Colonic mucosa (tissue), 4 donors: ENCODE measurements around the gene PABPC3. TPM values are rescaled to one million over a fixed set of nuclear protein-coding genes. Genes with fewer than 3 reads are reported as not detected.

Experiments used
- DNase-seq: peaks from one replicate; pipeline ENCODE4 v3.0.0-alpha.2; 2020
- H3K27ac ChIP-seq: fragments of 200-600 bp; one replicate; pipeline ENCODE4 v1.8.0; 2021
- H3K27me3 ChIP-seq: fragments of 200-600 bp; one replicate; pipeline ENCODE4 v1.8.0; 2021
- H3K36me3 ChIP-seq: fragments of 200-600 bp; one replicate; pipeline ENCODE4 v1.8.0; 2021
- H3K4me1 ChIP-seq: fragments of 200-600 bp; one replicate; pipeline ENCODE4 v1.8.0; 2021; ENCODE audit warnings: mild to moderate bottlenecking
- H3K4me3 ChIP-seq: fragments of 200-600 bp; one replicate; pipeline ENCODE4 v1.8.0; 2021
- H3K9ac ChIP-seq, 2 donors: one replicate each; pipeline ENCODE4 v1.7.0; 2013; ENCODE audit warnings: control low read depth in 2 of 2, low read depth in 2 of 2, low read length in 2 of 2
- H3K9me3 ChIP-seq: fragments of 200-600 bp; one replicate; pipeline ENCODE4 v1.8.0; 2021
- intact Hi-C: fragments of 100-400 bp; cut with DNase I; formaldehyde crosslinking; loops from one replicate; pipeline ENCODE4 v1.14.1; 2022
- total RNA-seq, 2 donors: library from RNA; stranded (reverse); fragmentation: NEBNext Ultra II Directional in 1 of 2; extraction: Animal tissue kit (Norgen Biotek cat#: 25700) in 1 of 2; gene quantifications; one replicate each; pipeline ENCODE4 v1.2.1, GENCODE V29; 2021
- TF ChIP-seq, protein P1 (sequence below): fragments of 200-600 bp; IDR thresholded peaks from one replicate; pipeline ENCODE4 v1.8.0; 2022; ENCODE audit warnings: antibody characterized with exemption, mild to moderate bottlenecking
- donor health status: healthy.
- donor health status: DM: no; HTN: no; CAD: no.
- donor health status: DM: no; HTN: no; CAD: no.

Gene PABPC3
- total RNA-seq, 2 donors from 2014 or later: 0.35 to 0.64 TPM

DNA sequence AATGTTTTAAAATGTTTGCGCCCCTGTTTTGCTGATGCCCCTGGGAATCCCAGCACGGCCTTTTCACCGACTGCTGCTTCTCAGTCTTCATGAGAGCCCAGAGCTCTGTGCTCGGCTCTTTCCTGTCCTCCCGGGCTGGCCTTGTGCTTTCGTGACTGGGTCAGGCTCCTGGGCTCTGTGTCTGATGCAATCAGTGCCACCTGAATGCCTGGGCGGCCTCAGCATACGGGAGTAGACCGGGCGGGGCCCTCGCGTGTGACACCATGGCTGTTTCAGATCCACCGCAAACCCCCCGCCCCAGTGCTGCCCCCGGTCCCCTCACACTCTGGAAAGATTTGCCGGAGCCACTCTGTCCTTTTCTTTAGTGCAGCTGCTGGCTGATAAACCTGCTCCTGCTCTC is 21.4 kb downstream of the PABPC3 start:
- H3K9ac ChIP-seq: no peak overlapping the region
- H3K27me3 ChIP-seq: no peaks in the 10 kb centered on the region
- intact Hi-C loops: no loop called here
- H3K4me3 ChIP-seq: no peak overlapping the region
- no peaks in the 10 kb centered on the region for H3K36me3 ChIP-seq
- no peaks in the 10 kb centered on the region for H3K9me3 ChIP-seq
- H3K27ac ChIP-seq: no peak overlapping the region
- no peaks in the 10 kb centered on the region for H3K4me1 ChIP-seq
- no peak for DNase-seq
- TF ChIP-seq, protein P1, sequence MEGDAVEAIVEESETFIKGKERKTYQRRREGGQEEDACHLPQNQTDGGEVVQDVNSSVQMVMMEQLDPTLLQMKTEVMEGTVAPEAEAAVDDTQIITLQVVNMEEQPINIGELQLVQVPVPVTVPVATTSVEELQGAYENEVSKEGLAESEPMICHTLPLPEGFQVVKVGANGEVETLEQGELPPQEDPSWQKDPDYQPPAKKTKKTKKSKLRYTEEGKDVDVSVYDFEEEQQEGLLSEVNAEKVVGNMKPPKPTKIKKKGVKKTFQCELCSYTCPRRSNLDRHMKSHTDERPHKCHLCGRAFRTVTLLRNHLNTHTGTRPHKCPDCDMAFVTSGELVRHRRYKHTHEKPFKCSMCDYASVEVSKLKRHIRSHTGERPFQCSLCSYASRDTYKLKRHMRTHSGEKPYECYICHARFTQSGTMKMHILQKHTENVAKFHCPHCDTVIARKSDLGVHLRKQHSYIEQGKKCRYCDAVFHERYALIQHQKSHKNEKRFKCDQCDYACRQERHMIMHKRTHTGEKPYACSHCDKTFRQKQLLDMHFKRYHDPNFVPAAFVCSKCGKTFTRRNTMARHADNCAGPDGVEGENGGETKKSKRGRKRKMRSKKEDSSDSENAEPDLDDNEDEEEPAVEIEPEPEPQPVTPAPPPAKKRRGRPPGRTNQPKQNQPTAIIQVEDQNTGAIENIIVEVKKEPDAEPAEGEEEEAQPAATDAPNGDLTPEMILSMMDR: no peak

DNA sequence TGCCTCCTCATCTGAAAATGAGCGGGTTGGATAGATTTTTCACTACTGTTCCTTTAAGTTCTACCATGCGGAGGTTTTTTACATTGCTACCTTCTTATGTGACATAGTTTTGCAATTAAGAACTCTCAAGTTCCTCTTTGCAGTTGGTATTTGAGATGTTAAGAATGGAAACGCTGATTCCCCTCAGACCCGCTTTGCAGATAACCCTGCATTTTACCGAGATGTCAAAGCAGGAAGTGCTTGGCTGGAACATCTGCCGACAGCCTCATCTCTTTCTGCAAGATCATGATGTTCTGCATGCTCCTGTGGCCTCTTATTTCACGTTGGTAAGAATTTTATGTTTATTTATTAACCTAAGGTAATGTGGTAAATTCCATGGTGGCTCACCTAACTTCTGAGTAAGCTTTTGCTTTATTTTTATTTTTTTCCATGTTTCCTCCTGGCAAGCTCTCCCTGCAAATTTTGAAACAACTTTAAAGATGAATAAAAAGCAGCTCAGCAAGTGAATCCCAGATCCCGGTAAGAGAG is 22.5 kb downstream of the PABPC3 start:
- H3K27me3 ChIP-seq: no peaks in the 10 kb centered on the region
- no peak overlapping the region for H3K27ac ChIP-seq
- no peaks in the 10 kb centered on the region for H3K9me3 ChIP-seq
- intact Hi-C loops: no loop called here
- H3K36me3 ChIP-seq: no peaks in the 10 kb centered on the region
- H3K4me3 ChIP-seq: no peak overlapping the region
- TF ChIP-seq, protein P1: no peak
- H3K4me1 ChIP-seq: no peaks in the 10 kb centered on the region
- DNase-seq: no peak
- no peak overlapping the region for H3K9ac ChIP-seq

DNA sequence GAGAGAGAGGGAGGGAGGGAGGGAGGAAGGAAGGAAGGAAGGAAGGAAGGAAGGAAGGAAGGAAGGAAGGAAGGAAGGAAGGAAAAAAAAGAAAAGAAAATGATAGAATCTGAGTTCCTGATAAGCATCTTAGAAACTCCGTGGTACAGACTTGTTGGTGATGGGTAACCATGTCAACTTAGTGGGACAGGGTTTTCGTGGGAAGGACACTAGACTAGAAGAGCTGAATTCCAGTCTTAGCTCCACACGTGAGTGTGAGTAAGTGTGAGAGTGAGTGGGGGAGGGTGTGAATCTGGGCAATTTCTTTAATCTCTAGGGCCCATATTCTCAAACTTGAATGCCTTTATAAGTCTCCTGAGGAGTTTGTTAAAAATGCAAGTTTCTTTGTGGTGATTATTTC is 35.0 kb downstream of the PABPC3 start:
- Histone ChIP-seq H3K9ac (no peak overlapping the region), H3K27me3 (no peaks in the 10 kb centered on the region), H3K27ac (no peak overlapping the region), H3K4me3 (no peak overlapping the region), H3K9me3 (no peaks in the 10 kb centered on the region), H3K4me1 (no peaks in the 10 kb centered on the region), H3K36me3 (no peaks in the 10 kb centered on the region)
- intact Hi-C loops: no loop called here
- TF ChIP-seq, protein P1: no peak
- DNase-seq: no peak

DNA sequence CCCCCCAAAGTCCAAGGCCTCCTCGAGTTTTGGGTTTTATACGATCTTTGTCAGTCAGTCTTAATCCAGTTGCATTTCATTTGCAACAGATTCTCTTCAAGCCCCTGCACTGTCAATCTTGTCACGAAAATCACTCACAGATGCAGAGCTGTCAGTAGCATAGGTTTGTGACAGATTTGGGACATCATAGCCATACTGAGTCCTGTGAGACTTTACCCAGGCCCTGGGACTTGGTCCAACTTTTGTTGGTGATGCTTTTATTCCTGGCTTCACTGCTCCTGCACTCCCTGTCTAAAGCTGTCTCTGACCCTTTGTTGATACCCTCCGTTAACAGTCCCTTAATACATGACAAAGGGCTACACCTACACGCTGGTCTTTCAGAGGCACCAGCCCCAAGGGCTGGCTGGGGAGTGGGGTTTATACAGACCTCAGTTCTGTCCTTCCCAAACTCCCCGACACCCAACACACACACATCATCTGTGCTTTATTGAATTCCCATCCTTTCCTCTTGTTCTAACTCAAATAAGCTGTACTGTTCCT is 36.0 kb downstream of the PABPC3 start:
- no peaks in the 10 kb centered on the region for H3K27me3 ChIP-seq
- H3K27ac ChIP-seq: no peak overlapping the region
- H3K9ac ChIP-seq: no peak overlapping the region
- H3K4me3 ChIP-seq: no peak overlapping the region
- intact Hi-C loops: no loop called here
- H3K36me3 ChIP-seq: no peaks in the 10 kb centered on the region
- H3K9me3 ChIP-seq: no peaks in the 10 kb centered on the region
- TF ChIP-seq, protein P1: no peak
- H3K4me1 ChIP-seq: no peaks in the 10 kb centered on the region
- DNase-seq: no peak

DNA sequence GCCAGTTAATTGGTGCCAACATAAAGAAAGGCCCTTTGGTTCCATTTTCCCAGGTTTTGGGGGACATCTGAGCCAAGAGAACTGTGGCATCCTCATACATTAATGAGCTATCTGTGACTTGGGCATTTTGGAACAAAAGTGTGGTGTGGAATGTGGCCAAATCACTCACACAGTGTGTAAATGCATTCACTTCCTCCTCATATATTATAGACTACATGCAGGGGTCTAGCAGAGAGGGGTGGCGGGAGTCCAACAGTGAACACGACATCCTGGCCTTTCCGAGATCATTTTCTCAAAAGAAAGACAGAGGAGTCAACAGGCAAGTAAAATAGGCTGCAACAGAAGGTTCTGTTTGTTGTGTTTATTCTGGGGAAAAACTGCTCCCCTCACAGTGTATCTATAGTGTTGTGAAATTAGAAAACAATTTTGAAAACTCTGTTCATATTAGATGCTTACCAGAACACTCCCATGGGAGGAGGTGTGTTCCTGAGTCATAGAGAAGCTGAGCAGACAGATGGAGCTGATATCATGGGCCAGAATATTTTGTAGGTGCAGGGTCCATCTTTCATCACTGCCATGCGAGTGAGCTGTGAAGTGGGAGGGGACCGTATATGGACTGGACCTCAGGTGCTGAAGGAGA is 36.9 kb downstream of the PABPC3 start:
- Histone ChIP-seq H3K4me3 (no peak overlapping the region), H3K9ac (no peak overlapping the region), H3K27ac (no peak overlapping the region), H3K36me3 (no peaks in the 10 kb centered on the region), H3K9me3 (no peaks in the 10 kb centered on the region), H3K27me3 (no peaks in the 10 kb centered on the region), H3K4me1 (no peaks in the 10 kb centered on the region)
- no peak for DNase-seq
- TF ChIP-seq, protein P1: no peak
- intact Hi-C loops: no loop called here
